ENCODE data around the gene GLTP. TPM values are rescaled to one million over a fixed set of nuclear protein-coding genes. Genes with fewer than 3 reads are reported as not detected.

The GLTP gene
- total RNA-seq, 2 donors from 2014 or later, result 15.2 to 20.9 TPM

GRCh38 chr12:109877504-109878246 is 2.7 kb downstream of the GLTP start:
- Histone ChIP-seq H3K27ac (ENCODE audit: low read depth, low read length) (no peak overlapping the region), H3K4me3 (ENCODE audit: low read length) (no peak overlapping the region), H3K9me3 (ENCODE audit: control insufficient read depth, low read length) (no peaks in the 10 kb centered on the region), H3K36me3 (ENCODE audit: control insufficient read depth, insufficient read depth, low read length) (no peaks in the 10 kb centered on the region), H3K27me3 (ENCODE audit: control insufficient read depth, insufficient read depth, low read length, poor library complexity, severe bottlenecking) (no peaks in the 10 kb centered on the region), H3K9ac (ENCODE audit: extremely low read depth, low read length, poor library complexity, severe bottlenecking) (no peak overlapping the region), H3K4me1 (ENCODE audit: control insufficient read depth, insufficient read depth, low read length) (peaks cover 4% of the 10 kb centered on the region)
- Mint-ChIP-seq H3K36me3 (ENCODE audit: low read depth) (no peaks in the 10 kb centered on the region), H3K4me3 (peak overlapping the region; percentile 91), H3K9me3 (no peaks in the 10 kb centered on the region), H3K27ac (no peak overlapping the region), H3K27me3 (ENCODE audit: insufficient read depth) (no peaks in the 10 kb centered on the region), H3K4me1 (peaks cover 49% of the 10 kb centered on the region)
- WGBS, 2 experiments (ENCODE audit: insufficient coverage in 1 of 2, insufficient read length in 1 of 2), result 51 to 84% methylated on average over 3 to 10 of the region's 10 CpGs
- TF ChIP-seq CTCF (conservative IDR thresholded peaks at IDR 0.05), result no peak
- DNase-seq, result no peak

GRCh38 chr12:109876406-109876805 is 3.9 kb downstream of the GLTP start:
- H3K4me3 ChIP-seq (ENCODE audit: low read length), result no peak overlapping the region
- no peak overlapping the region for H3K4me3 Mint-ChIP-seq
- no peaks in the 10 kb centered on the region for H3K36me3 ChIP-seq (ENCODE audit: control insufficient read depth, insufficient read depth, low read length)
- no peak for DNase-seq
- no peak for TF ChIP-seq CTCF (conservative IDR thresholded peaks at IDR 0.05)
- no peak overlapping the region for H3K27ac Mint-ChIP-seq
- H3K4me1 ChIP-seq (ENCODE audit: control insufficient read depth, insufficient read depth, low read length), result peaks cover 4% of the 10 kb centered on the region
- H3K9me3 ChIP-seq (ENCODE audit: control insufficient read depth, low read length), result no peaks in the 10 kb centered on the region
- peaks cover 42% of the 10 kb centered on the region for H3K4me1 Mint-ChIP-seq
- no peak overlapping the region for H3K27ac ChIP-seq (ENCODE audit: low read depth, low read length)
- no peak overlapping the region for H3K9ac ChIP-seq (ENCODE audit: extremely low read depth, low read length, poor library complexity, severe bottlenecking)
- H3K36me3 Mint-ChIP-seq (ENCODE audit: low read depth), result no peaks in the 10 kb centered on the region
- H3K27me3 ChIP-seq (ENCODE audit: control insufficient read depth, insufficient read depth, low read length, poor library complexity, severe bottlenecking), result no peaks in the 10 kb centered on the region
- H3K27me3 Mint-ChIP-seq (ENCODE audit: insufficient read depth), result no peaks in the 10 kb centered on the region
- H3K9me3 Mint-ChIP-seq, result no peaks in the 10 kb centered on the region

- H3K4me1 ChIP-seq (ENCODE audit: control insufficient read depth, insufficient read depth, low read length), result peaks cover 4% of the 10 kb centered on the region
- H3K4me3 Mint-ChIP-seq, result no peak overlapping the region
- no peaks in the 10 kb centered on the region for H3K36me3 ChIP-seq (ENCODE audit: control insufficient read depth, insufficient read depth, low read length)
- no peak for TF ChIP-seq CTCF (conservative IDR thresholded peaks at IDR 0.05)
- H3K9ac ChIP-seq (ENCODE audit: extremely low read depth, low read length, poor library complexity, severe bottlenecking), result no peak overlapping the region
- no peak overlapping the region for H3K27ac Mint-ChIP-seq
- no peak overlapping the region for H3K27ac ChIP-seq (ENCODE audit: low read depth, low read length)
- H3K9me3 Mint-ChIP-seq, result no peaks in the 10 kb centered on the region
- H3K4me1 Mint-ChIP-seq, result peaks cover 35% of the 10 kb centered on the region
- H3K9me3 ChIP-seq (ENCODE audit: control insufficient read depth, low read length), result no peaks in the 10 kb centered on the region
- H3K27me3 Mint-ChIP-seq (ENCODE audit: insufficient read depth), result no peaks in the 10 kb centered on the region
- no peak overlapping the region for H3K4me3 ChIP-seq (ENCODE audit: low read length)
- no peaks in the 10 kb centered on the region for H3K36me3 Mint-ChIP-seq (ENCODE audit: low read depth)
- H3K27me3 ChIP-seq (ENCODE audit: control insufficient read depth, insufficient read depth, low read length, poor library complexity, severe bottlenecking), result no peaks in the 10 kb centered on the region
- 90 to 94% methylated on average over 4 to 6 of the region's 6 CpGs for WGBS, 2 experiments (ENCODE audit: insufficient coverage in 1 of 2, insufficient read length in 1 of 2)
- DNase-seq, result no peak
Measured at GRCh38 chr12:109875572-109876131, 4.7 kb downstream of the GLTP start.
